ENCODE measurements around the gene TBC1D26. TPM values are rescaled to one million over a fixed set of nuclear protein-coding genes. Genes with fewer than 3 reads are reported as not detected.
"Not testable (repeated sequence)": the region's sequence is repeated elsewhere in the genome, so short reads cannot be mapped to it uniquely, and the experiment has no call there.

The TBC1D26 gene
- total RNA-seq, 2 donors from 2014 or later, result not detected

GRCh38 chr17:15782866-15783265, 50.8 kb downstream of the TBC1D26 start:
- no peaks in the 10 kb centered on the region for H3K9me3 ChIP-seq
- H3K4me1 ChIP-seq (ENCODE audit: control insufficient read depth in 1 of 2, low read depth in 2 of 2), result peaks cover 0 to 7% of the 10 kb centered on the region in 2 donors
- peak overlapping the region; percentile 72 for H3K4me3 ChIP-seq
- DNase-seq (ENCODE audit: low spot score) (no peak), ATAC-seq (ENCODE audit: insufficient number of reproducible peaks, low FRiP score, low read depth) (no peak)
- TF ChIP-seq CTCF (IDR thresholded peaks at IDR 0.05), result no peak
- H3K27me3 ChIP-seq (replicated peaks; ENCODE audit: insufficient read depth), result no peaks in the 10 kb centered on the region
- no peaks in the 10 kb centered on the region for H3K36me3 ChIP-seq
- peak overlapping the region in 1 of 2 donors; percentile 34 for H3K27ac ChIP-seq

GRCh38 chr17:15783461-15783860, 51.4 kb downstream of the TBC1D26 start:
- Histone ChIP-seq H3K9me3 (no peaks in the 10 kb centered on the region), H3K27ac (no peak overlapping the region), H3K27me3 (replicated peaks; ENCODE audit: insufficient read depth) (no peaks in the 10 kb centered on the region), H3K4me1 (ENCODE audit: control insufficient read depth in 1 of 2, low read depth in 2 of 2) (peaks cover 0 to 7% of the 10 kb centered on the region in 2 donors), H3K36me3 (no peaks in the 10 kb centered on the region), H3K4me3 (no peak overlapping the region)
- no peak for DNase-seq (ENCODE audit: low spot score)
- ATAC-seq (ENCODE audit: insufficient number of reproducible peaks, low FRiP score, low read depth), result no peak
- TF ChIP-seq CTCF (IDR thresholded peaks at IDR 0.05), result no peak

- H3K4me3 ChIP-seq; DNase-seq (ENCODE audit: low spot score); H3K9me3 ChIP-seq; H3K4me1 ChIP-seq (ENCODE audit: control insufficient read depth in 1 of 2, low read depth in 2 of 2); ATAC-seq (ENCODE audit: insufficient number of reproducible peaks, low FRiP score, low read depth); H3K36me3 ChIP-seq; H3K27me3 ChIP-seq (replicated peaks; ENCODE audit: insufficient read depth); H3K27ac ChIP-seq: not testable (repeated sequence)
These were observed 52.3 kb downstream of the TBC1D26 start for GRCh38 chr17:15784351-15784750.

GRCh38 chr17:15787363-15788075, 55.4 kb downstream of the TBC1D26 start:
- not testable (repeated sequence) for H3K4me1 ChIP-seq (ENCODE audit: control insufficient read depth in 1 of 2, low read depth in 2 of 2); H3K4me3 ChIP-seq; H3K27ac ChIP-seq; H3K9me3 ChIP-seq; H3K27me3 ChIP-seq (replicated peaks; ENCODE audit: insufficient read depth); H3K36me3 ChIP-seq; ATAC-seq (ENCODE audit: insufficient number of reproducible peaks, low FRiP score, low read depth); DNase-seq (ENCODE audit: low spot score)

- H3K4me1 ChIP-seq (ENCODE audit: control insufficient read depth in 1 of 2, low read depth in 2 of 2); ATAC-seq (ENCODE audit: insufficient number of reproducible peaks, low FRiP score, low read depth); H3K27me3 ChIP-seq (replicated peaks; ENCODE audit: insufficient read depth); H3K4me3 ChIP-seq; DNase-seq (ENCODE audit: low spot score); H3K27ac ChIP-seq; H3K36me3 ChIP-seq; H3K9me3 ChIP-seq: not testable (repeated sequence)
These were observed 56.3 kb downstream of the TBC1D26 start for GRCh38 chr17:15788365-15788764.

Other genes starting within 250 kb of the TBC1D26 start
- gene TVP23C, start 168.8 kb upstream of the TBC1D26 start, total RNA-seq, result 10 to 100 TPM; 27.1 to 52.5 TPM
- gene FBXW10B, start 112.6 kb upstream of the TBC1D26 start, total RNA-seq, result under 1 TPM in 1 of 2 donors, not detected in 1; 0.35 TPM
- gene TRIM16, start 48.0 kb upstream of the TBC1D26 start, total RNA-seq, result 10 to 100 TPM; 15.0 to 26.3 TPM
- gene ZNF286A, start 32.5 kb upstream of the TBC1D26 start, total RNA-seq, result 10 to 100 TPM in 1 of 2 donors, 1 to 10 TPM in 1; 7.6 to 22.4 TPM
- 1 to 10 TPM in 1 of 2 donors, not detected in 1; 1.6 TPM for gene ADORA2B, start 212.8 kb downstream of the TBC1D26 start, total RNA-seq

Data from thoracic aorta (tissue), 2 donors.